NCI-H1417 (cell line): ENCODE data around the gene SORCS1.

Source experiments
- DNase-seq, 3 experiments: peaks; one replicate each; lab custom pipeline; 2025; lab: John Stamatoyannopoulos, UW

Gene SORCS1

DNA sequence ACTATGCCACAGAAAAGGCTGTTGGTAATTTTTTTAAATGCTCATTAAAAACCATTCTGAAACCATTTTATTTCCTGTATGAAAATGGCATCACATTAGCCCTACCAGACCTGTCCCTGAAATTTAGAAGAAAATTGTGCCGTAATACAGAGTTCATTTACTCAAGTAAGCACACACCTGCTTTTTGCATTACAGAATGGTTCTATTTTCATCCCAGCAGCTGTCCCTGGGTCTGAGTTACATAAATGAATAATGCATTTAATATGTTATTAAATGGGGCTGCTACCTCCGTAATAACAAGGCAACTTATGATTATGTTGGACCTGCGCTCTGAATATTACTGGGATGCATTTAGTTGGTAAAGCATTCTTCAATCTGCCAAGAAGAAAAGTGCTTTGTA is 508.9 kb downstream of the SORCS1 start:
- no peak for DNase-seq

GRCh38 chr10:106655165-106655564 is 509.3 kb downstream of the SORCS1 start:
- DNase-seq, result no peak

DNA sequence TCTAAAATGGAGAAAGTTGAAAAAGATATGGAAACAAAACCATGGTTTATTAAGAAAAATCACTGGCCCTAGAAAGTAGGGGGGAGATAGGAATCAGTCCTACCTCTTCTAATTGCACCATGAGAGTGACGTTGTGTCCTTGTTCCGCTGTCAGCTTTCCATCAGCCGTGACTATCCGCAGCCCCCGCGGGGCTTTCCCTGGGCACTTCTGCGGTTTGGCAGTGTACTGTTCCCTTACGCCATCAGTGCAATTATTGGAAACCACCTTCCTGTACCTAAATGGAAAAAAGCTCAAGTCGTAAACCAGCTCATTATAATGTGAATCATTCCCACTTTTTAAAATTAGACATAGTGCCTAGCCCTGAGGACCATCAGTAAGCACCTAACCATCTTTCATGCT is 512.2 kb downstream of the SORCS1 start:
- DNase-seq, result no peak

DNA sequence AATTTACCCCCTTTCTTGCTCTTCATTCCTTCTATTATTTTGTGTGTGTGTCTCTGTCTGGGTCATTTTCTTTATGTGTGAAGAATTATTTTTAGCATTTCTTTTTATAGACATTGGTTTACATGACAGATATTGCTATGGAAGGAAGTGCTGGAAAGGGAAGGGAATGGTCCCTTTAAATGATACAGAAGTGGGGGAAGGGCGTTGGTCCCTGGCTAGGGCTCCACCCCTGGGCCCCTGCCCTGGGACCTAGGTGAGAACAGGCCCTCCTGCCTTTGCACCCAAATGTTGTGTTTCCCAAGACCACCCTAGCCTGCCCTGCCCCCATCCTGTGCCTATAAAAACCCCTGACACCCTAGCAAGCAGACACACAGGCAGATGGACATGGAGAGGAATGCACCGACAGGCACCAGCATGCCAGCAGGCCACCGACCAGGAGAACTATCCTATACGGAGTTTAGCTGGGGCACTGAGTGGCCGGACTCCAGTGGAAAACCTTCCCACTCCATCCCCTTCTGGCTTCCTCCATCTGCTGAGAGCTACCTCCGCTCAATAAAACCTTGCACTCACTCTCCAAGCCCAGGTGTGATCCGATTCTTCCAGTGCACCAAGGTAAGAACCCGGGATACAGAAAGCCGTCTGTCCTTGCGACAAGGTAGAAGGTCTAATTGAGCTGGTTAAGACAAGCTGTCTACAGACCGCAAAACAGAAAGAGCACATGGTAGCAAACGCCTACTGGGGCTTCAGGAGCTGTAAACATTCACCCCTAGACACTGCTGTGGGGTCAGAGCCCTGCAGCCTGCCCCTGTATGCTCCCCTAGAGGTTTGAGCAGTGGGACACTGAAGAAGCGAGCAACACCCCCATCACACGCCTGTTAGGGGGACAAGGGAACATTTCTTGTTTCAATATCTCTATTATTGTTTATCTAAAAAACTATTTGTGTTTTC is 515.7 kb downstream of the SORCS1 start:
- no peak for DNase-seq

DNA sequence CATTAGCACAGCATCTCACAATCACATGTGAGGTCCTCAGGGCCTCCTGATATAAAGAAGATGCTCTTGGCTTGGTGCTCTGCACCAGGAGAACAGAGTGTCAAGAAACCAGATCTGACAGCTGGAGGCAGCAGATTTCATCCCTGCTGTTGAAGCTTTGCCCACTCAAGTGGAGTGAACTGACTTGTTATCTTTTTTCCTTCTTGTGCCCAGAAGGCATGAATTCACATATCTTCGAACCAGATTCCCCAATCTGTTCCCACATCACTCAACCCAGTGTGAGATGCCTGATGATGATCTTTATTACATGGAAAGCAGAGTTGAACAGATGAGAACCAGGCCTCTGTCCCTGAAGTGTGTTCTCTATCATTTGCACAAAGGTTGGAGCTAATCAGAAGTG is 521.0 kb downstream of the SORCS1 start:
- DNase-seq, result no peak

DNA sequence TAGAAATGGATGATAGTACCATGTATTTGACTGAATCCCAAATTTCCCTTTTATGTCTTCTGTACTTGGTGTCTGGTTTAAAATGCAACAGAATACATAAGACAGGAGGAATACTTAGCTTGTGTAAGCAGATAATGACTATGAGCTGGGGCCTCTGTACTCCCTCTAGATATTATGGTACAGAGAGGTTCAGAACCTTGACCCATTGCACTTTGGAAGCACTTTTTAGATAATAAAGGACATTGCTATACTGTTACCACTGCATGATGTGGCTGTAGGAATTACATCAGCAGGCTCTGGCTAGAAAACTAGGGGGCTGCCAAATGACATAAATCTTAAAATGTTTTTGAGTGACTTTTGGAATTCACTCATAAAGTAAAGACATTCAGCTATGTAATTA is 526.6 kb downstream of the SORCS1 start:
- no peak for DNase-seq

DNA sequence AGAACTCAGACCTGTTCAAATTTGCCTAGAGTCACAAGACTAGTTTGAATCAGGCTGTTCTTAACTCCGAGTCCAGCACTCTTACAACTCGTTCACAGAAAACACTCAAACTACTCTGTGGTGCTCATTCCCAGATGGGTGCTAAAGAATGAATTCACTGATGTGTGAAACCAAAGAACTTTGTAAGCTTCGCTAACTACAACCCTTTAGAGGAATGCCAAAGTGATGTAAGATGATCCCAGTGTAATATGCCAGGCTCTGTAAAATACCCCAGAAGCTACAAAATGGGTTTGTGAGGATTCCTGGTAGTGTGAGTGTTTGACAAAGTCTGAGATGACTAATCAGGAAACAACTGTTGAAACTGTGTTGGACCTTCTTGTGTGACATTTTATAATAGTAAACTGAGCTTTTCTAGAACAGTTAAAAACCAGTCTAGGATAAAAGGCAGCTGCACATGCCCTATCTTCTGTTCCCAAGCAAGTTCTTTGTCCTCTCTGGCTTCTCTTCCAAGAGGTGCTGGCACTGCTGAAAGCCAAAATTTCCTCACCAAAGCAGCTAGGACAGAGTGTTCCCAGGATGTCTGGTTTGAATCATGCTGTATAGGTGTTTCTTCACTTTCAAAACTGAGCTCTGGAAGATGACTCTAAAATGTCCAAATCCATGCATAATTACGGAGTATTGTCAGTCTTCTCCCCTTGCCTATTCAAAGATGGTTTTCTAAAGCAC is 527.6 kb downstream of the SORCS1 start:
- no peak for DNase-seq

DNA sequence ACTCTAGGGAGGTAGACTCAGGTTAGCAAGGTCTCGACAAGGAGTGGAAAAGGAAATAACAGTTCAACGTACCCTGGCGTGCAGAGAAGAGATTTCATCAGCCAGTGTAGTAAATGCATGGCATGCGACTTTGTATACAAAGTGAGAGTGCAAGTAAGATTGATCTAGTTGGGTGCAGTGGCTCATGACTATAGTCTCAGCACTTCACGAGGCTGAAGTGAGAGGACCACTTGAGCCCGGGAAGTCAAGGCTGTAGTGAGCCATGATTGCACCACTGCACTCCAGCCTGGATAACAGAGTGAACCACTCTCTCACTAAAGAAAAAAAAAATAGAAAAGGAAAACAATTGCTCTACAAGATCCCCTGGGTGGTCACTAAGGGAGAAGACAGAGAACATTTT is 528.6 kb downstream of the SORCS1 start:
- DNase-seq, result no peak

DNA sequence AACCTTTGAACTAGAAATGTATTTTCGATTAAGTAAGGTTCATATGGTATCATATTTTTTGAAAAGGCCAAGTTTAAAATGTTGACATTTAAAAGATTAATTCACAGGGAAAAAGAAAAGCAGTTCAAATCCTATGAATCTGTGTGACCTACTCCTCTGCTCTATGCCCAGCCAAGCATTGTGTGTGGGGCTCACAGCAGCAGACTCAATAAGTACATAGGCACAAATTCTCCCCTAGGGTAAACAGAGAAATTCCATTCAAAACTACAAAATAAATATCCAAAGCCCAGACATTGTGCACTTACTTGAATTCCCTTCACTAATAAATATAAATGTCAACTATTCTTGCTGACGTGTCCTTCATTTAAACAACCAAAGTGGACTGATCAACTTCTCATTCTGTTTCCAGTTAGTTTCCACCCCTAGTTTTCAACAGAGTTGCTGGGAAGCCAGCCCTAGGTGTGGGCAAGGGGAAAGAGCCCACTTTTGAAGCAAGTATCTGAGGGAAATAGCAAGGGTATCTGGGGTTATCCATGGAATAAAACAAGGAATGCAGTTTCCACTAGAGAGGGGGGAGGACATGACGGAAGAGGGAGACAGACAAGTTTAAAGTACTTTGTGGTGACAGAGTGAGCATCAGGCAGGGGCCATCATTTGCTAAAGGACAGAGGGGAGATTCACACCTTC is 533.3 kb downstream of the SORCS1 start:
- DNase-seq, result no peak

GRCh38 chr10:106626371-106626770 is 538.1 kb downstream of the SORCS1 start:
- DNase-seq, result no peak

- DNase-seq, result no peak
Measured at GRCh38 chr10:106625751-106626150, 538.8 kb downstream of the SORCS1 start.

GRCh38 chr10:106619346-106619745 is 545.2 kb downstream of the SORCS1 start:
- DNase-seq, result no peak

DNA sequence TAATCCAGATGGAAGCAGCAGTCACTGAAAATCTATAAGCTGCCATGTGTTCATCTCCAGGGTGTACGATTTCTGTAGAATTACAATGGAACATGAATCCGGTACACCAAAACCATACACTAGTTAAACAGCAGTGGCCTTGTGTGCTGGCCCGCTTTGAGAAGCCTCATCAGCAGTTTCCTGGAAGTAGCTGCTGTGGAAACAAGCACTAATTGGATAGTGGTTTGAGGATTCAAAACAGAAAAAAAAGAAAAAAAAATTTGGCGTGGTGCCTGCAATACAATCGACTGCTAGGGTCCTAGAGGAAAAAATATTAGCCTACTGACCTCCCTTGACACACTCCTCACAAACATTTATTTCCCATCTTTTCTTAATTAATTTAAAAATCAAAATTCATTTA is 545.9 kb downstream of the SORCS1 start:
- DNase-seq, result no peak

GRCh38 chr10:106615081-106615480 is 549.4 kb downstream of the SORCS1 start:
- DNase-seq, result no peak

DNA sequence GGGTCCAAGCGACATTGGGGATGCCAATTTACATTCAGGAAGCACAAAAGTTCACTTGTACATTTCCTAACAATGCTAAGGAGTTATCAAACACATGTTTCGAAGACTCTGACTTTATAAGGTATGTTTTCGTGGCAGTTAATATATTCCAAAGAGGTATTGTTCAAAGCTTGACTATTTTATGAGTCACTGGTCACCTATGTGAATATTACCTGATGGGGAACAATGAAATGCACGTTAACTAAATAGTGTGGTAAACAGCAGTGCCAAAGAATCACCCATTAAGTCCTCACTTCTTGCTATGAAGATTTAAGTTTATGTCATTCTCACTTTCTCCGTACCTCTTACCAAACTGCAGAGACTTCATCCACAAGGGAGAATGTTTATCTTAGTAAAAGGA is 550.2 kb downstream of the SORCS1 start:
- DNase-seq, result no peak

DNA sequence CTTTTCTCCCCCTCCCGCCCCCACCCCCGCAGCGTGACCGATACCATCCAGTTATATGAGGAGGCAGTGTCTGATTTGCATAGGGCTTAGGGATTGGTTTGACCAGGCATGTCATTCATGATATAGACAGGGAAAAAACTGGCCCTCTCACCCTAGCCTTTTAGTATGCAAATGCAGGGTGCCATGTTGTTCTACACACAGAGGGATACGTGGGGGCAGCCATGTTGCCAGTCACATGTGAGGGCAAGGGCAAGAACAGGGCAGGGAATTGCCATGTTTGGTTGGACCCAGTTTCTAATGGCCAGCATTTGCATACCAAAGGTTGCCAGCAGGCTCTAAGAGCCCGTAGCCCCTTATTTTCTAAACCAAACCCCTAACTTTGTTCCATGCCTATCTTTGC is 552.1 kb downstream of the SORCS1 start:
- DNase-seq, result no peak

- DNase-seq, result no peak
Measured at GRCh38 chr10:106609470-106610266, 554.8 kb downstream of the SORCS1 start.

DNA sequence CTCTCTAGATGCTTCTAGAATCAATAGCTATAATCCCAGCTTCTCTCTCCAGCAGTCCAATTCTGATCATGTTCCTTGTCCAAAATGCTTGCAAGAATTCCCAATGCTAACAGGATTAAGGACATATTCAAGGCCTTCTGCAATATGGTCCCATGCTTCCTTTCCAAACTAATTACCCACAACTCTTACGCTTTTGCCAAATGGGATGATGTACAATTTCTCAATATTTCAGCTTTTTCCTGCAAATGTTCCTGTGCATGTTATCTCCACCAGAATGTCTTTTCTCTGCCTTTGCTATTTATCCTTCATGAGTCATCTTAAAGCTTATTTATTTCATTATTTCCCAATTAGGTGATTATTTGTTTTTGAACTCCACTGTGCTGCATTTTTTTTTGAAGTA is 556.4 kb downstream of the SORCS1 start:
- no peak for DNase-seq

- DNase-seq, result no peak
Measured at GRCh38 chr10:106595281-106595680, 569.2 kb downstream of the SORCS1 start.

DNA sequence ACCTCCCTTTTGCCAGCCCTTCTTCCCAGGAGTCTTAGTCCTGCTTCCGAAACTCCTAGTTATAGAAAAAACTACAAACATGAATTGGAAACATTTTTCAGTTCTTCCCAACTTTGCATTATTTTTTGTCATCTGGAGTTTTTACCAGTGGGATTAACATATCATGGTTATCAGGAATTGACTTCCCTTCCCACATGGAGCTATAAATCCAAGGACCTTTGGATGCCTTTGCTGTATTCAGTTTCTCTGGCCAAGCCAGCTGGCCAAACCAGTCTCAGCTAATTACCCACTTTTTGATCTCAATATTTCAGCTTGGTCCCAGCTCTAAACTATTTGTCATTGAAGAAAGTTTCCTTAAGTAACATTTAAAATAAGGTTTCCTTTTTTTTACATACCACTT is 570.6 kb downstream of the SORCS1 start:
- no peak for DNase-seq

- DNase-seq, result no peak
Measured at GRCh38 chr10:106592396-106592795, 572.1 kb downstream of the SORCS1 start.

GRCh38 chr10:106582291-106582690 is 582.2 kb downstream of the SORCS1 start:
- DNase-seq, result no peak
